ENCODE data around the gene NAV3. TPM values are rescaled to one million over a fixed set of nuclear protein-coding genes. Genes with fewer than 3 reads are reported as not detected.

The NAV3 gene
- polyA plus RNA-seq, 3 donors, result 8.4 to 10.5 (median 9.0) TPM

GRCh38 chr12:78035901-78036606, 205.4 kb downstream of the NAV3 start:
- no peak for DNase-seq (ENCODE audit: low read depth in 3 of 3, low spot score in 2 of 3)

- no peak for DNase-seq (ENCODE audit: low read depth in 3 of 3, low spot score in 2 of 3)
These were observed 206.2 kb downstream of the NAV3 start for GRCh38 chr12:78036874-78037273.

- DNase-seq (ENCODE audit: low read depth in 3 of 3, low spot score in 2 of 3), result no peak
These were observed 207.0 kb downstream of the NAV3 start for GRCh38 chr12:78037707-78038106.

- no peak for DNase-seq (ENCODE audit: low read depth in 3 of 3, low spot score in 2 of 3)
These were observed 207.8 kb downstream of the NAV3 start for GRCh38 chr12:78038541-78038940.

- DNase-seq (ENCODE audit: low read depth in 3 of 3, low spot score in 2 of 3), result no peak
These were observed 208.3 kb downstream of the NAV3 start for GRCh38 chr12:78038986-78039385.

- no peak for DNase-seq (ENCODE audit: low read depth in 3 of 3, low spot score in 2 of 3)
These were observed 209.4 kb downstream of the NAV3 start for GRCh38 chr12:78040111-78040510.

- DNase-seq (ENCODE audit: low read depth in 3 of 3, low spot score in 2 of 3), result no peak
These were observed 220.1 kb downstream of the NAV3 start for GRCh38 chr12:78050790-78051189.

- DNase-seq (ENCODE audit: low read depth in 3 of 3, low spot score in 2 of 3), result no peak
These were observed 224.9 kb downstream of the NAV3 start for GRCh38 chr12:78055545-78055944.

GRCh38 chr12:78057075-78057474, 226.4 kb downstream of the NAV3 start:
- no peak for DNase-seq (ENCODE audit: low read depth in 3 of 3, low spot score in 2 of 3)

- DNase-seq (ENCODE audit: low read depth in 3 of 3, low spot score in 2 of 3), result no peak
These were observed 229.5 kb downstream of the NAV3 start for GRCh38 chr12:78060186-78060585.

- no peak for DNase-seq (ENCODE audit: low read depth in 3 of 3, low spot score in 2 of 3)
These were observed 232.1 kb downstream of the NAV3 start for GRCh38 chr12:78062786-78063185.

GRCh38 chr12:78081590-78082314, 251.1 kb downstream of the NAV3 start:
- DNase-seq (ENCODE audit: low read depth in 3 of 3, low spot score in 2 of 3), result no peak

- no peak for DNase-seq (ENCODE audit: low read depth in 3 of 3, low spot score in 2 of 3)
These were observed 255.0 kb downstream of the NAV3 start for GRCh38 chr12:78085542-78086182.

- DNase-seq (ENCODE audit: low read depth in 3 of 3, low spot score in 2 of 3), result no peak
These were observed 256.1 kb downstream of the NAV3 start for GRCh38 chr12:78086553-78087362.

GRCh38 chr12:78087363-78087675, 256.6 kb downstream of the NAV3 start:
- no peak for DNase-seq (ENCODE audit: low read depth in 3 of 3, low spot score in 2 of 3)

GRCh38 chr12:78088391-78088832, 257.7 kb downstream of the NAV3 start:
- no peak for DNase-seq (ENCODE audit: low read depth in 3 of 3, low spot score in 2 of 3)

GRCh38 chr12:78090266-78090665, 259.6 kb downstream of the NAV3 start:
- no peak for DNase-seq (ENCODE audit: low read depth in 3 of 3, low spot score in 2 of 3)

GRCh38 chr12:78095623-78096022, 264.9 kb downstream of the NAV3 start:
- no peak for DNase-seq (ENCODE audit: low read depth in 3 of 3, low spot score in 2 of 3)

- DNase-seq (ENCODE audit: low read depth in 3 of 3, low spot score in 2 of 3), result peak in 2 of 3 donors; percentile 36 to 38
These were observed 266.4 kb downstream of the NAV3 start for GRCh38 chr12:78096909-78097597.

GRCh38 chr12:78099806-78100205, 269.1 kb downstream of the NAV3 start:
- no peak for DNase-seq (ENCODE audit: low read depth in 3 of 3, low spot score in 2 of 3)
